ENCODE measurements around the gene PDE2A.

PDE2A gene

GRCh38 chr11:72637926-72638325 lies 36.3 kb downstream of the PDE2A start:
- TF ChIP-seq, protein P1, sequence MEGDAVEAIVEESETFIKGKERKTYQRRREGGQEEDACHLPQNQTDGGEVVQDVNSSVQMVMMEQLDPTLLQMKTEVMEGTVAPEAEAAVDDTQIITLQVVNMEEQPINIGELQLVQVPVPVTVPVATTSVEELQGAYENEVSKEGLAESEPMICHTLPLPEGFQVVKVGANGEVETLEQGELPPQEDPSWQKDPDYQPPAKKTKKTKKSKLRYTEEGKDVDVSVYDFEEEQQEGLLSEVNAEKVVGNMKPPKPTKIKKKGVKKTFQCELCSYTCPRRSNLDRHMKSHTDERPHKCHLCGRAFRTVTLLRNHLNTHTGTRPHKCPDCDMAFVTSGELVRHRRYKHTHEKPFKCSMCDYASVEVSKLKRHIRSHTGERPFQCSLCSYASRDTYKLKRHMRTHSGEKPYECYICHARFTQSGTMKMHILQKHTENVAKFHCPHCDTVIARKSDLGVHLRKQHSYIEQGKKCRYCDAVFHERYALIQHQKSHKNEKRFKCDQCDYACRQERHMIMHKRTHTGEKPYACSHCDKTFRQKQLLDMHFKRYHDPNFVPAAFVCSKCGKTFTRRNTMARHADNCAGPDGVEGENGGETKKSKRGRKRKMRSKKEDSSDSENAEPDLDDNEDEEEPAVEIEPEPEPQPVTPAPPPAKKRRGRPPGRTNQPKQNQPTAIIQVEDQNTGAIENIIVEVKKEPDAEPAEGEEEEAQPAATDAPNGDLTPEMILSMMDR (IDR thresholded peaks at IDR 0.05; ENCODE audit: insufficient read depth, missing control alignments) = no peak
- no peak for DNase-seq (ENCODE audit: insufficient read length, low spot score)
- no peak for FAIRE-seq

DNA sequence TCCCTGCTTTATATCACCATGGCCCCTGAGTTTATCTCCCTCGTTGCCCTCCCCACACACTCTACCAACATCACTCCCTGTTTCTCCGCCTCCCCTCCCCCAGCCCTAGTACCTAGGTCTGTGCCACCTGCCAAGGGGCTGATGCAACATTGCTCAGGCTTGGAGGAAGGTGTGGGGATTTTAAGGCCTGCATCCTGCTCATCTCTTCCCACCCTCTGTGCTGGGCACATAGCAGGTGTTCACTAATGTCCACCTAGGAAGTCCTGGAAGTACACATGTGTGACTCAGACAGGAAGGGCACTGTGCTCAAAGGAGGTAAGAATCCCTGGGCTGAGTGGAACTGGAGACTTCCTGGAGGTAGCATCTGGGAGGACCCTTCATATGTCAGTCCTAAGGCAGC lies 37.0 kb downstream of the PDE2A start:
- FAIRE-seq (no peak), DNase-seq (ENCODE audit: insufficient read length, low spot score) (no peak)
- TF ChIP-seq, protein P1 (IDR thresholded peaks at IDR 0.05; ENCODE audit: insufficient read depth, missing control alignments) = no peak

DNA sequence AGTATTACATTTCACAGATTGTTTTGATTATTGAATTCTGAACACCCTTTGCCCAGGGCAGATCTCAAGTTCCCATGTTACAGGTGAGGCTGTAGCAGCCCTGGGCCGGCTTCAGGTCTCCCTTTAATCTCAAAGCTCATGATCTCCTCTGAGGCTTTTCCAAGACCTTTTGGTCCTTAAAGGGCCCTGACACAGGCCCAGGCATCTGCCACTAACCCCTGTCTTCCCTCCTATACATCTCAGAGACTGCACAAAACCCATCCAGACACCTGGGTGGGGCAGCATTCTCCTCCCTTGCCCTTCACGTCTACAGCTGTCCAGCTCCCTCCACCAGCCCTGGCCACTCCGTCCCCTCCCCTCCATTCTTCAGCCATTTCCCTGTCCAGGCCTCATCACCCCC lies 37.8 kb downstream of the PDE2A start:
- DNase-seq (ENCODE audit: insufficient read length, low spot score) (no peak), FAIRE-seq (no peak)
- TF ChIP-seq, protein P1 (IDR thresholded peaks at IDR 0.05; ENCODE audit: insufficient read depth, missing control alignments) = no peak

- TF ChIP-seq, protein P1 (IDR thresholded peaks at IDR 0.05; ENCODE audit: insufficient read depth, missing control alignments) = no peak
- no peak for DNase-seq (ENCODE audit: insufficient read length, low spot score)
- FAIRE-seq = no peak
Measured at GRCh38 chr11:72635933-72636332, 38.3 kb downstream of the PDE2A start.

DNA sequence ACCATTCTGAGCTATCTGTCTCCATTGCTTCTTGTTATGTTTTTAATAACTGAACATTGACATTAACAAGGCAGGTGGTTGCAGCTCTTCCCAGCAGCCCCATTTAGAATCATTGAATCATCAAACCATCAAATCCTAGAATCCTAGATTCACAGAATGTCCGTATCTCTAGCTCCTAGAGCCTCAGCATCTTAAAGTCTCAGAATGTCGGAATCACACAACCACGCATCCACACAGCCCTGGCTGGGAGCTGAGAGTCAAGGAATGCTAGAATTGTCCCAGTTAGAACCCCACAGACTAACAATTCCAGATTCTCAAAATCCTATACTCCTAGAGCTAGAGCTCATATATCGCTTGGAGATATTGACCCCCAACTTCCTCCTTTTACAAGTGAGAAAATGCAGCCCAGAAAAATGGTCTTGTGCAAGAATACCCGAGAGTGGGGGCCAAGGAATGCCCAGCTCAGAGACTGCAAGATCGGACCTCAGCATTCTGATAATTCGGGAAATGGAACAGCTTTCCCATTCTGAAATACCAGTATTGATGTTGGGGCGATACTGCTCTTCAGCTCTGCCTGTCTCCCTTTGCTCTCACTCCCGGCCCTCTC lies 38.8 kb downstream of the PDE2A start:
- no peak for FAIRE-seq
- TF ChIP-seq, protein P1 (IDR thresholded peaks at IDR 0.05; ENCODE audit: insufficient read depth, missing control alignments) = no peak
- DNase-seq (ENCODE audit: insufficient read length, low spot score) = no peak

GRCh38 chr11:72634472-72635095 lies 39.6 kb downstream of the PDE2A start:
- no peak for FAIRE-seq
- TF ChIP-seq, protein P1 (IDR thresholded peaks at IDR 0.05; ENCODE audit: insufficient read depth, missing control alignments) = no peak

DNA sequence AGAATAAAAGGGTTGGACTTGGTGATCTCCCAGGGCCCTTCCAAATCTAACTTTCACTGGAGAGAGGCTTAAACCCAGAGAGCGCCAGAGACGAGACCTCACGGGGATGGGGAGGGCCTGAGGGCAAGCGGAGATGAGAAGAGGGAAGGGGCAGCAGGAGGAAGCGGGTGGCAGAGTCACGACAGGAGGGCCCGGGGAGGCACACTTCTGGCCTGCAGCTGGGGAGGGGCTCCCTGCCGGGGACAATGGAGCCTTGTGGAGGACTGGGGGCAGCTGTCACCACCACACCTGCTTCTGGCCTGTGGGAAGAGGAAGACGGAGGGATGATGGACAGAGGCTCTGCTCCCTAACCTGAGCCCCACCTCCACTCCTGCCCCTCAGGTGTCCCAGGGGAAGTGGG lies 40.2 kb downstream of the PDE2A start:
- TF ChIP-seq, protein P1 (IDR thresholded peaks at IDR 0.05; ENCODE audit: insufficient read depth, missing control alignments) = no peak
- no peak for DNase-seq (ENCODE audit: insufficient read length, low spot score)
- no peak for FAIRE-seq

More at GRCh38 chr11:72634472-72635095, 39.6 kb downstream of the PDE2A start:
- DNase-seq (ENCODE audit: insufficient read length, low spot score) = no peak

All from D721Med (cell line).